HG02798 (cell line): Measurements from ENCODE around the gene CDH5.

Source experiments
- ATAC-seq: cut with Tn5 transposase; IDR thresholded peaks from one replicate; pipeline ENCODE4 v1.9.1; 2021; ENCODE audit warnings: mild to moderate bottlenecking; ENCODE audit not compliant: unreplicated experiment, poor library complexity

The CDH5 gene

GRCh38 chr16:66408163-66409048 lies 41.9 kb downstream of the CDH5 start:
- no peak for ATAC-seq

GRCh38 chr16:66409156-66409555 lies 42.7 kb downstream of the CDH5 start:
- no peak for ATAC-seq

- ATAC-seq = no peak
These were observed 45.7 kb downstream of the CDH5 start for GRCh38 chr16:66412182-66412581.

- no peak for ATAC-seq
These were observed 48.4 kb downstream of the CDH5 start for GRCh38 chr16:66414891-66415290.

- no peak for ATAC-seq
These were observed 49.6 kb downstream of the CDH5 start for GRCh38 chr16:66416136-66416535.

- no peak for ATAC-seq
These were observed 50.6 kb downstream of the CDH5 start for GRCh38 chr16:66416939-66417700.

- ATAC-seq = no peak
These were observed 51.9 kb downstream of the CDH5 start for GRCh38 chr16:66418165-66418962.

GRCh38 chr16:66419527-66419926 lies 53.0 kb downstream of the CDH5 start:
- ATAC-seq = no peak

GRCh38 chr16:66420396-66420795 lies 53.9 kb downstream of the CDH5 start:
- ATAC-seq = no peak

- no peak for ATAC-seq
These were observed 55.4 kb downstream of the CDH5 start for GRCh38 chr16:66421891-66422290.

GRCh38 chr16:66422366-66422765 lies 55.9 kb downstream of the CDH5 start:
- ATAC-seq = no peak

- ATAC-seq = no peak
These were observed 56.7 kb downstream of the CDH5 start for GRCh38 chr16:66423177-66423576.

- no peak for ATAC-seq
These were observed 59.2 kb downstream of the CDH5 start for GRCh38 chr16:66425651-66426050.

GRCh38 chr16:66426112-66427035 lies 59.9 kb downstream of the CDH5 start:
- ATAC-seq = no peak

GRCh38 chr16:66427036-66427860 lies 60.8 kb downstream of the CDH5 start, which contains the start of gene BEAN1:
TSS of gene BEAN1 (plus strand) at chr16:66427295. CDS start at chr16:66437677, 10,382 bp downstream.
- no peak for ATAC-seq

- no peak for ATAC-seq
These were observed 61.6 kb downstream of the CDH5 start for GRCh38 chr16:66427871-66428681.

GRCh38 chr16:66428682-66429251 lies 62.3 kb downstream of the CDH5 start:
- ATAC-seq = no peak
